Measurements from ENCODE around the gene GPR157. TPM values are rescaled to one million over a fixed set of nuclear protein-coding genes. Genes with fewer than 3 reads are reported as not detected.

The GPR157 gene
- polyA plus RNA-seq, 3 donors: 0.56 to 1.1 (median 0.72) TPM

GRCh38 chr1:9078752-9079500, 50.0 kb downstream of the GPR157 start:
- Mint-ChIP-seq H3K27ac (peak overlapping the region in 6 of 7 donors; percentile 56 to 80 (median 66)), H3K4me3 (peak overlapping the region in 1 of 2 donors; percentile 46), H3K9me3 (peaks cover 0 to 1% (median 0%) of the 10 kb centered on the region in 7 donors), H3K36me3 (peaks cover 0 to 2% of the 10 kb centered on the region in 2 donors), H3K4me1 (peaks cover 74% of the 10 kb centered on the region), H3K27me3 (ENCODE audit: low read depth in 3 of 3) (peaks cover 1 to 5% (median 3%) of the 10 kb centered on the region in 3 donors)
- Histone ChIP-seq H3K9me3 (replicated peaks in 1 of 2; ENCODE audit: control insufficient read depth in 1 of 2, insufficient read depth in 1 of 2, low read length in 2 of 2) (no peaks in the 10 kb centered on the region), H3K4me1 (ENCODE audit: control insufficient read depth in 1 of 2, insufficient read depth in 2 of 2, low read length in 2 of 2) (peaks cover 62 to 77% of the 10 kb centered on the region in 2 donors), H3K79me2 (ENCODE audit: insufficient read depth, low read length) (no peaks in the 10 kb centered on the region), H3K4me2 (replicated peaks; ENCODE audit: extremely low read depth, low read length, poor library complexity, severe bottlenecking) (peak overlapping the region; percentile 28), H4K20me1 (ENCODE audit: insufficient read depth, low read length) (no peaks in the 10 kb centered on the region), H3K4me3 (replicated peaks in 1 of 3; ENCODE audit: low read depth in 2 of 3, low read length in 3 of 3) (peak overlapping the region in 1 of 3 experiments; percentile 19), H3K27me3 (ENCODE audit: control insufficient read depth in 2 of 2, insufficient read depth in 2 of 2, low read length in 2 of 2) (no peaks in the 10 kb centered on the region), H3K9ac (ENCODE audit: insufficient read depth, low read length, poor library complexity, severe bottlenecking) (no peak overlapping the region), H2AFZ (ENCODE audit: insufficient read depth, low read depth, low read length, poor library complexity, severe bottlenecking) (peak overlapping the region; percentile 46), H3K27ac (ENCODE audit: low read depth in 1 of 2, low read length in 2 of 2) (peak overlapping the region in 1 of 2 donors; percentile 29), H3K36me3 (replicated peaks in 1 of 2; ENCODE audit: control insufficient read depth in 1 of 2, insufficient read depth in 2 of 2, low read length in 2 of 2) (no peaks in the 10 kb centered on the region)
- WGBS (ENCODE audit: insufficient coverage): 48% methylated on average over 4 of the region's 19 CpGs
- no peak for TF ChIP-seq CTCF (IDR thresholded peaks at IDR 0.05)
- DNase-seq: peak; percentile 27 to 62 (median 41)
- intact Hi-C loops (cut with micrococcal nuclease): loop anchor here in 1 of 2 donors (5.0 kb wide), 1 partner anchor 207 kb away; no protein-coding TSS in a partner anchor

- Histone ChIP-seq H3K4me2 (replicated peaks; ENCODE audit: extremely low read depth, low read length, poor library complexity, severe bottlenecking) (no peak overlapping the region), H3K4me3 (replicated peaks in 1 of 3; ENCODE audit: low read depth in 2 of 3, low read length in 3 of 3) (peak overlapping the region in 1 of 3 experiments; percentile 19), H3K4me1 (ENCODE audit: control insufficient read depth in 1 of 2, insufficient read depth in 2 of 2, low read length in 2 of 2) (peaks cover 61 to 77% of the 10 kb centered on the region in 2 donors), H3K27me3 (ENCODE audit: control insufficient read depth in 2 of 2, insufficient read depth in 2 of 2, low read length in 2 of 2) (no peaks in the 10 kb centered on the region), H3K9me3 (replicated peaks in 1 of 2; ENCODE audit: control insufficient read depth in 1 of 2, insufficient read depth in 1 of 2, low read length in 2 of 2) (no peaks in the 10 kb centered on the region), H3K27ac (ENCODE audit: low read depth in 1 of 2, low read length in 2 of 2) (peak overlapping the region in 1 of 2 donors; percentile 29), H3K79me2 (ENCODE audit: insufficient read depth, low read length) (no peaks in the 10 kb centered on the region), H2AFZ (ENCODE audit: insufficient read depth, low read depth, low read length, poor library complexity, severe bottlenecking) (peak overlapping the region; percentile 46), H3K36me3 (replicated peaks in 1 of 2; ENCODE audit: control insufficient read depth in 1 of 2, insufficient read depth in 2 of 2, low read length in 2 of 2) (no peaks in the 10 kb centered on the region), H4K20me1 (ENCODE audit: insufficient read depth, low read length) (no peaks in the 10 kb centered on the region), H3K9ac (ENCODE audit: insufficient read depth, low read length, poor library complexity, severe bottlenecking) (no peak overlapping the region)
- Mint-ChIP-seq H3K4me1 (peaks cover 73% of the 10 kb centered on the region), H3K27me3 (ENCODE audit: low read depth in 3 of 3) (peaks cover 1 to 5% (median 3%) of the 10 kb centered on the region in 3 donors), H3K9me3 (peaks cover 0 to 2% (median 0%) of the 10 kb centered on the region in 7 donors), H3K27ac (peak overlapping the region; percentile 25 to 80 (median 70)), H3K36me3 (peaks cover 0 to 2% of the 10 kb centered on the region in 2 donors), H3K4me3 (no peak overlapping the region)
- TF ChIP-seq CTCF (IDR thresholded peaks at IDR 0.05): no peak
- intact Hi-C loops (cut with micrococcal nuclease): loop anchor here in 1 of 2 donors (5.0 kb wide), 1 partner anchor 206 kb away; no protein-coding TSS in a partner anchor
- DNase-seq: peak; percentile 38 to 74 (median 47)
- WGBS (ENCODE audit: insufficient coverage): 48% methylated on average over 3 of the region's 9 CpGs
Observed at GRCh38 chr1:9078015-9078751, 50.7 kb downstream of the GPR157 start.
